HG03520 (cell line): ENCODE results near the gene NANP.
"Not testable (repeated sequence)": the region's sequence is repeated elsewhere in the genome, so short reads cannot be mapped to it uniquely, and the experiment has no call there.

Experiments
- ATAC-seq: cut with Tn5 transposase; IDR thresholded peaks from one replicate; pipeline ENCODE4 v1.9.1; 2021; ENCODE audit warnings: mild to moderate bottlenecking, moderate library complexity; ENCODE audit not compliant: unreplicated experiment

The NANP gene

GRCh38 chr20:25606094-25606695 lies 17.6 kb downstream of the NANP start:
- ATAC-seq: no peak

- no peak for ATAC-seq
Observed at GRCh38 chr20:25605148-25605547, 18.7 kb downstream of the NANP start.

GRCh38 chr20:25604611-25605010 lies 19.2 kb downstream of the NANP start:
- no peak for ATAC-seq

GRCh38 chr20:25602914-25603309 lies 20.9 kb downstream of the NANP start:
- not testable (repeated sequence) for ATAC-seq

GRCh38 chr20:25602191-25602913 lies 21.5 kb downstream of the NANP start:
- ATAC-seq: not testable (repeated sequence)

- ATAC-seq: no peak
Observed at GRCh38 chr20:25601659-25602058, 22.2 kb downstream of the NANP start.

GRCh38 chr20:25600632-25601031 lies 23.2 kb downstream of the NANP start:
- no peak for ATAC-seq

GRCh38 chr20:25592135-25592852 lies 31.5 kb downstream of the NANP start:
- no peak for ATAC-seq

- ATAC-seq: not testable (repeated sequence)
Observed at GRCh38 chr20:25590778-25591177, 33.0 kb downstream of the NANP start.

GRCh38 chr20:25588491-25588890 lies 35.3 kb downstream of the NANP start:
- ATAC-seq: no peak

- no peak for ATAC-seq
Observed at GRCh38 chr20:25587536-25587935, 36.3 kb downstream of the NANP start.

- no peak for ATAC-seq
Observed at GRCh38 chr20:25586877-25587276, 36.9 kb downstream of the NANP start.

GRCh38 chr20:25584905-25585704 lies 38.7 kb downstream of the NANP start, which contains the start of gene NINL:
NINL (minus strand) TSS chr20:25585531; CDS start chr20:25526587, 58,944 bp downstream.
- no peak for ATAC-seq

- not testable (repeated sequence) for ATAC-seq
Observed at GRCh38 chr20:25583607-25584006, 40.2 kb downstream of the NANP start.

- ATAC-seq: no peak
Observed at GRCh38 chr20:25580711-25581110, 43.1 kb downstream of the NANP start.

- ATAC-seq: no peak
Observed at GRCh38 chr20:25579081-25579770, 44.6 kb downstream of the NANP start.

- ATAC-seq: no peak
Observed at GRCh38 chr20:25576783-25577530, 46.9 kb downstream of the NANP start.

- ATAC-seq: no peak
Observed at GRCh38 chr20:25574411-25574810, 49.4 kb downstream of the NANP start.
